Activated CD8-positive, alpha-beta T cell treated with anti-CD3 and anti-CD28 coated beads for 36 hours (primary cell): ENCODE data around the gene KLHL30. TPM values are rescaled to one million over a fixed set of nuclear protein-coding genes. Genes with fewer than 3 reads are reported as not detected.

Experiments
- ATAC-seq: fragments of 200-7000 bp; cut with Tn5 transposase; one replicate; pipeline ENCODE4 v1.10.0; 2021; ENCODE audit warnings: mild to moderate bottlenecking, moderate library complexity
- CTCF ChIA-PET: fragments of 350-600 bp; sonication (Branson Sonifier 250); formaldehyde crosslinking; loops from one replicate; lab custom pipeline; 2021; ENCODE audit warnings: antibody characterized with exemption; lab: Charles Lee
- POLR2A ChIA-PET: fragments of 350-600 bp; sonication (Branson Sonifier 250); formaldehyde crosslinking; loops from one replicate; lab custom pipeline; 2021; ENCODE audit warnings: antibody characterized with exemption; lab: Charles Lee
- DNase-seq: peaks from one replicate; pipeline ENCODE4 v3.0.0-alpha.2; 2020
- H3K27ac Mint-ChIP-seq: one replicate; pipeline ENCODE4 v1.8.0; 2021; ENCODE audit warnings: mild to moderate bottlenecking, mixed read lengths
- H3K27me3 Mint-ChIP-seq: one replicate; pipeline ENCODE4 v1.8.0; 2021; ENCODE audit warnings: mixed read lengths
- H3K36me3 Mint-ChIP-seq: one replicate; pipeline ENCODE4 v1.8.0; 2021; ENCODE audit warnings: low read depth, mixed read lengths
- H3K4me1 Mint-ChIP-seq: one replicate; pipeline ENCODE4 v1.8.0; 2021; ENCODE audit warnings: low read depth, mixed read lengths
- H3K4me3 Mint-ChIP-seq: one replicate; pipeline ENCODE4 v1.8.0; 2021; ENCODE audit warnings: mild to moderate bottlenecking, moderate library complexity, mixed read lengths
- H3K9me3 Mint-ChIP-seq: one replicate; pipeline ENCODE4 v1.8.0; 2021; ENCODE audit warnings: mixed read lengths
- intact Hi-C: fragments of 100-400 bp; cut with micrococcal nuclease; formaldehyde crosslinking; loops from one replicate; pipeline ENCODE4 v1.10.0; 2022
- total RNA-seq, 2 experiments: library from RNA; stranded (reverse); gene quantifications; one replicate each; pipeline ENCODE4 v1.2.3, GENCODE V29; 2021
- TF ChIP-seq, protein P1 (sequence below): fragments of 200-600 bp; IDR thresholded peaks from one replicate; pipeline ENCODE4 v1.8.0; 2022; ENCODE audit warnings: antibody characterized with exemption, mild to moderate bottlenecking

The KLHL30 gene
- total RNA-seq, 2 experiments from 2014 or later, result not detected

- no peak for DNase-seq
- intact Hi-C loops, result no loop called here
These were observed 1.6 kb downstream of the KLHL30 start for GRCh38 chr2:238140040-238140439.

DNA sequence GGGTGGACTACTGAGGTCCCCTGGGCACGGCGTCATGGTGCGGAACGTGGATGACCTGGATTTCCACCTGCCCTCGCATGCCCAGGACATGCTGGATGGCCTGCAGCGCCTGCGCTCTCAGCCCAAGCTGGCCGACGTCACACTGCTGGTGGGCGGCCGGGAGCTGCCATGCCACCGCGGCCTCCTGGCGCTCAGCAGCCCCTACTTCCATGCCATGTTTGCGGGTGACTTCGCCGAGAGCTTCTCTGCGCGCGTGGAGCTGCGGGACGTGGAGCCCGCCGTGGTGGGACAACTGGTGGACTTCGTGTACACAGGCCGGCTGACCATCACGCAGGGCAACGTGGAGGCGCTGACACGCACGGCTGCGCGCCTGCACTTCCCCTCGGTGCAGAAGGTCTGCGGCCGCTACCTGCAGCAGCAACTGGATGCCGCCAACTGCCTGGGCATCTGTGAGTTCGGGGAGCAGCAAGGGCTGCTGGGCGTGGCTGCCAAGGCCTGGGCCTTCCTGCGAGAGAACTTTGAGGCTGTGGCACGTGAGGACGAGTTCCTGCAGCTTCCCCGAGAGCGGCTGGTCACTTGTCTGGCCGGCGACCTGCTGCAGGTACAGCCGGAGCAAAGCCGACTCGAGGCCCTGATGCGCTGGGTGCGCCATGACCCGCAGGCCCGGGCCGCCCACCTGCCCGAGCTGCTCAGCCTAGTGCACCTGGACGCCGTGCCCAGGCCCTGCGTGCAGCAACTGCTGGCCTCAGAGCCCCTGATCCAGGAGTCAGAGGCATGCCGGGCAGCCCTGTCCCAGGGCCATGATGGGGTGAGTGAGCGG, 2.5 kb downstream of the KLHL30 start:
- ChIA-PET CTCF (interaction anchor here (1.0 to 1.5 kb wide), 5 partner anchors 8 to 283 kb away, joined by 3 to 4 read pairs (median 3); no protein-coding TSS in a partner anchor), POLR2A (interaction anchor here (0.6 kb wide), 1 partner anchor 55 kb away, joined by 3 read pairs; no protein-coding TSS in a partner anchor)
- peaks cover 11% of the 10 kb centered on the region for H3K4me1 Mint-ChIP-seq
- no peak overlapping the region for H3K4me3 Mint-ChIP-seq
- TF ChIP-seq, protein P1, sequence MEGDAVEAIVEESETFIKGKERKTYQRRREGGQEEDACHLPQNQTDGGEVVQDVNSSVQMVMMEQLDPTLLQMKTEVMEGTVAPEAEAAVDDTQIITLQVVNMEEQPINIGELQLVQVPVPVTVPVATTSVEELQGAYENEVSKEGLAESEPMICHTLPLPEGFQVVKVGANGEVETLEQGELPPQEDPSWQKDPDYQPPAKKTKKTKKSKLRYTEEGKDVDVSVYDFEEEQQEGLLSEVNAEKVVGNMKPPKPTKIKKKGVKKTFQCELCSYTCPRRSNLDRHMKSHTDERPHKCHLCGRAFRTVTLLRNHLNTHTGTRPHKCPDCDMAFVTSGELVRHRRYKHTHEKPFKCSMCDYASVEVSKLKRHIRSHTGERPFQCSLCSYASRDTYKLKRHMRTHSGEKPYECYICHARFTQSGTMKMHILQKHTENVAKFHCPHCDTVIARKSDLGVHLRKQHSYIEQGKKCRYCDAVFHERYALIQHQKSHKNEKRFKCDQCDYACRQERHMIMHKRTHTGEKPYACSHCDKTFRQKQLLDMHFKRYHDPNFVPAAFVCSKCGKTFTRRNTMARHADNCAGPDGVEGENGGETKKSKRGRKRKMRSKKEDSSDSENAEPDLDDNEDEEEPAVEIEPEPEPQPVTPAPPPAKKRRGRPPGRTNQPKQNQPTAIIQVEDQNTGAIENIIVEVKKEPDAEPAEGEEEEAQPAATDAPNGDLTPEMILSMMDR, result no peak
- H3K9me3 Mint-ChIP-seq, result no peaks in the 10 kb centered on the region
- H3K27ac Mint-ChIP-seq, result no peak overlapping the region
- ATAC-seq, result no peak
- no peaks in the 10 kb centered on the region for H3K36me3 Mint-ChIP-seq
- no peaks in the 10 kb centered on the region for H3K27me3 Mint-ChIP-seq
- intact Hi-C loops, result no loop called here
- DNase-seq, result no peak

More at GRCh38 chr2:238140040-238140439, 1.6 kb downstream of the KLHL30 start:
- TF ChIP-seq, protein P1, result no peak
- Mint-ChIP-seq H3K4me1 (peaks cover 11% of the 10 kb centered on the region), H3K36me3 (no peaks in the 10 kb centered on the region), H3K27ac (no peak overlapping the region), H3K4me3 (no peak overlapping the region), H3K9me3 (no peaks in the 10 kb centered on the region), H3K27me3 (no peaks in the 10 kb centered on the region)
- CTCF ChIA-PET, result interaction anchor here (1.0 to 1.7 kb wide), 6 partner anchors 13 to 213 kb away, joined by 3 to 6 read pairs (median 4); no protein-coding TSS in a partner anchor
- ATAC-seq, result no peak
- POLR2A ChIA-PET, result no interaction called here

- POLR2A ChIA-PET, result interaction anchor here (0.6 kb wide), 1 partner anchor 54 kb away, joined by 3 read pairs; no protein-coding TSS in a partner anchor
- no peak for DNase-seq
- CTCF ChIA-PET, result interaction anchor here (1.0 to 1.5 kb wide), 2 partner anchors 8 to 284 kb away, joined by 3 read pairs; no protein-coding TSS in a partner anchor
- Mint-ChIP-seq H3K4me3 (no peak overlapping the region), H3K27me3 (no peaks in the 10 kb centered on the region), H3K36me3 (no peaks in the 10 kb centered on the region), H3K27ac (no peak overlapping the region), H3K9me3 (no peaks in the 10 kb centered on the region), H3K4me1 (peaks cover 11% of the 10 kb centered on the region)
- no peak for ATAC-seq
- TF ChIP-seq, protein P1, result no peak
- intact Hi-C loops, result no loop called here
These were observed 3.3 kb downstream of the KLHL30 start for GRCh38 chr2:238141541-238142318.

DNA sequence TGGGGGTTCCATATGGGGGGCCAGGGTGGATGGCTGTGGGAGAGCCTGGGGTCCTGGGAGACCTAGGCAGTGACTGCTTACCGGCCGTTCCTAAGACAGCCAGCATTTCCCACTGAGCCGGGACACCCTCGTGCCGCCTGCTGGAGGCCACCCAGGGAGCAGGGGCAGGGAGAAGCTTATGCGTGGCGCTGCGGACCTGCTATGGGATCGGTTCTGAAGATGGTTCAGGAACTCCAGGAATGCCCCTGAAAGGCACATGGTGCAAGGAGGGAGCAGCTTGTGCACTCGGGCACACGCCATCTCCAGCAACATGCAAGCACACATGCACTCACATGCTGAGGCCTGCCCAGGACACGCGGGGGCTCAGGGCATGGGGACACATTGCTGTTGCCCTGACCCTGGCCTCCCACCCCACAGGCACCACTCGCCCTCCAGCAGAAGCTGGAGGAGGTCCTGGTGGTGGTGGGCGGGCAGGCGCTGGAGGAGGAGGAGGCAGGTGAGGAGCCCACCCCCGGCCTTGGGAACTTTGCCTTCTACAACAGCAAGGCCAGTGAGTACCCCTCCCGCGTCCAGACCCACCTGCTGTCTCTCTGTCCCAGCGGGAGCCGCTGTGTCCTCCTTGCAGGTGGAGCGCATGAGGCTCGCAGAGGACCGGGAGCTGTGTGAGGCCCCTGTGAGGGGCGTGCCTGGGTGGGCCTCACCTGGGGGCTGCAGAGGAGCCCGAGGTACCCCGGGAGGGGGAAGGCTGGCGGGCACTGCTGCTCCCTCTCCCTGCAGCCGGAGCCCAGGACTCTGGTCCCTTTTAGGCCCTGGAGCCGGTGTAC, 4.1 kb downstream of the KLHL30 start:
- Mint-ChIP-seq H3K4me3 (no peak overlapping the region), H3K4me1 (peaks cover 11% of the 10 kb centered on the region), H3K27ac (no peak overlapping the region), H3K9me3 (no peaks in the 10 kb centered on the region), H3K36me3 (no peaks in the 10 kb centered on the region), H3K27me3 (no peaks in the 10 kb centered on the region)
- DNase-seq (no peak), ATAC-seq (no peak)
- TF ChIP-seq, protein P1, result no peak
- ChIA-PET CTCF (interaction anchor here (1.0 to 1.5 kb wide), 2 partner anchors 9 to 285 kb away, joined by 3 read pairs; no protein-coding TSS in a partner anchor), POLR2A (no interaction called here)
- intact Hi-C loops, result no loop called here
